ENCODE measurements around the gene KCNE3. TPM values are rescaled to one million over a fixed set of nuclear protein-coding genes. Genes with fewer than 3 reads are reported as not detected.
A peak's percentile ranks its signal among the peaks of the same experiment; 100 is the strongest.

Gene KCNE3
- total RNA-seq, 2 donors from 2014 or later, result 31.9 to 41.2 TPM

GRCh38 chr11:74450318-74450717 is 17.0 kb downstream of the KCNE3 start:
- no peak overlapping the region for H3K4me3 ChIP-seq
- H3K36me3 ChIP-seq, result no peaks in the 10 kb centered on the region
- intact Hi-C loops (cut with DNase I), result no loop called here
- H3K9me3 ChIP-seq, result no peaks in the 10 kb centered on the region
- no peak overlapping the region for H3K9ac ChIP-seq (ENCODE audit: low read depth in 2 of 2, low read length in 2 of 2)
- H3K27ac ChIP-seq, result no peak overlapping the region
- H3K4me1 ChIP-seq, result no peaks in the 10 kb centered on the region
- no peak for DNase-seq
- H3K27me3 ChIP-seq, result no peaks in the 10 kb centered on the region
- TF ChIP-seq CTCF (IDR thresholded peaks at IDR 0.05), result no peak

- peak; percentile 68 for TF ChIP-seq CTCF (IDR thresholded peaks at IDR 0.05)
- intact Hi-C loops (cut with DNase I), result loop anchor here (2.0 to 5.0 kb wide), 2 partner anchors 57 to 195 kb away; no protein-coding TSS in a partner anchor
- no peak overlapping the region for H3K4me3 ChIP-seq
- H3K36me3 ChIP-seq, result no peaks in the 10 kb centered on the region
- no peaks in the 10 kb centered on the region for H3K4me1 ChIP-seq
- H3K27me3 ChIP-seq, result no peaks in the 10 kb centered on the region
- no peak overlapping the region for H3K27ac ChIP-seq
- H3K9me3 ChIP-seq, result no peaks in the 10 kb centered on the region
- DNase-seq, result peak; percentile 63
- no peak overlapping the region for H3K9ac ChIP-seq (ENCODE audit: low read depth in 2 of 2, low read length in 2 of 2)
Observed at GRCh38 chr11:74449369-74449931, 17.9 kb downstream of the KCNE3 start.

GRCh38 chr11:74447720-74448119 is 19.6 kb downstream of the KCNE3 start:
- no peak overlapping the region for H3K27ac ChIP-seq
- intact Hi-C loops (cut with DNase I), result loop anchor here (2.0 to 5.0 kb wide), 2 partner anchors 55 to 193 kb away; no protein-coding TSS in a partner anchor
- H3K36me3 ChIP-seq, result no peaks in the 10 kb centered on the region
- no peaks in the 10 kb centered on the region for H3K9me3 ChIP-seq
- peaks cover 1% of the 10 kb centered on the region for H3K4me1 ChIP-seq
- H3K9ac ChIP-seq (ENCODE audit: low read depth in 2 of 2, low read length in 2 of 2), result no peak overlapping the region
- no peak for TF ChIP-seq CTCF (IDR thresholded peaks at IDR 0.05)
- no peaks in the 10 kb centered on the region for H3K27me3 ChIP-seq
- H3K4me3 ChIP-seq, result no peak overlapping the region
- no peak for DNase-seq

- DNase-seq, result no peak
- Histone ChIP-seq H3K9me3 (no peaks in the 10 kb centered on the region), H3K27me3 (no peaks in the 10 kb centered on the region), H3K4me1 (peaks cover 8% of the 10 kb centered on the region), H3K36me3 (no peaks in the 10 kb centered on the region), H3K4me3 (no peak overlapping the region), H3K9ac (ENCODE audit: low read depth in 2 of 2, low read length in 2 of 2) (no peak overlapping the region), H3K27ac (no peak overlapping the region)
- intact Hi-C loops (cut with DNase I), result loop anchor here (5.0 kb wide), 1 partner anchor 54 kb away; no protein-coding TSS in a partner anchor
- TF ChIP-seq CTCF (IDR thresholded peaks at IDR 0.05), result no peak
Observed at GRCh38 chr11:74446532-74446938, 20.8 kb downstream of the KCNE3 start.

GRCh38 chr11:74444173-74444826 is 23.0 kb downstream of the KCNE3 start:
- no peaks in the 10 kb centered on the region for H3K36me3 ChIP-seq
- DNase-seq, result peak; percentile 53
- H3K9ac ChIP-seq (ENCODE audit: low read depth in 2 of 2, low read length in 2 of 2), result no peak overlapping the region
- no peak overlapping the region for H3K4me3 ChIP-seq
- H3K27me3 ChIP-seq, result no peaks in the 10 kb centered on the region
- H3K27ac ChIP-seq, result no peak overlapping the region
- TF ChIP-seq CTCF (IDR thresholded peaks at IDR 0.05), result no peak
- no peaks in the 10 kb centered on the region for H3K9me3 ChIP-seq
- intact Hi-C loops (cut with DNase I), result no loop called here
- H3K4me1 ChIP-seq, result peaks cover 8% of the 10 kb centered on the region
